Bronchial epithelial cell (primary cell): Measurements from ENCODE around the gene PML. TPM values are rescaled to one million over a fixed set of nuclear protein-coding genes. Genes with fewer than 3 reads are reported as not detected.
"Not testable (repeated sequence)": the region's sequence is repeated elsewhere in the genome, so short reads cannot be mapped to it uniquely, and the experiment has no call there.

Source experiments
- DNase-seq: peaks from one replicate; pipeline ENCODE4 v3.0.0-alpha.2; 2010; ENCODE audit warnings: low read depth
- FAIRE-seq: peaks from 2 replicates; lab custom pipeline; 2011; peaks lifted over from hg19 to GRCh38; lab: Jason Lieb, UNC
- H3K27me3 ChIP-seq: 2 replicates; pipeline ENCODE4 v1.5.1; 2011; ENCODE audit warnings: low read length; ENCODE audit not compliant: control insufficient read depth, insufficient read depth
- H3K36me3 ChIP-seq: 2 replicates; pipeline ENCODE4 v1.5.1; 2011; ENCODE audit warnings: low read length; ENCODE audit not compliant: control insufficient read depth, insufficient read depth
- H3K4me3 ChIP-seq: 2 replicates; pipeline ENCODE4 v1.5.1; 2011; ENCODE audit warnings: mild to moderate bottlenecking, low read depth, low read length, control low read depth
- CTCF ChIP-seq: IDR thresholded peaks from 2 replicates; pipeline ENCODE4 v1.5.1; 2011; ENCODE audit warnings: mild to moderate bottlenecking, moderate library complexity, low read length, control low read depth, inconsistent platforms; ENCODE audit not compliant: insufficient read depth, severe bottlenecking
- total RNA-seq: library from RNA; depleted of rRNA; stranded (reverse); fragments of >200 nt; gene quantifications from 2 replicates; pipeline ENCODE4 v1.2.1, GENCODE V29; 2014

Gene PML
- total RNA-seq, 1 donor from 2014 or later = 7.6 TPM

- TF ChIP-seq CTCF = no peak
- no peaks in the 10 kb centered on the region for H3K27me3 ChIP-seq
- FAIRE-seq (no peak), DNase-seq (no peak)
- no peaks in the 10 kb centered on the region for H3K36me3 ChIP-seq
- H3K4me3 ChIP-seq = no peak overlapping the region
Observed at GRCh38 chr15:74060251-74060650, 65.7 kb downstream of the PML start.

- no peak for TF ChIP-seq CTCF
- FAIRE-seq (no peak), DNase-seq (no peak)
Observed at GRCh38 chr15:74062236-74062635, 67.7 kb downstream of the PML start.

GRCh38 chr15:74062671-74063070 lies 68.2 kb downstream of the PML start:
- no peak for TF ChIP-seq CTCF
- DNase-seq = no peak
- no peak for FAIRE-seq

More at GRCh38 chr15:74062236-74062635, 67.7 kb downstream of the PML start:
- H3K36me3 ChIP-seq = no peaks in the 10 kb centered on the region
- H3K27me3 ChIP-seq = no peaks in the 10 kb centered on the region
- no peak overlapping the region for H3K4me3 ChIP-seq

GRCh38 chr15:74063425-74064146 lies 69.1 kb downstream of the PML start:
- DNase-seq, H3K4me3 ChIP-seq, FAIRE-seq, H3K27me3 ChIP-seq, H3K36me3 ChIP-seq: not testable (repeated sequence)

More at GRCh38 chr15:74062671-74063070, 68.2 kb downstream of the PML start:
- Histone ChIP-seq H3K36me3 (no peaks in the 10 kb centered on the region), H3K4me3 (no peak overlapping the region), H3K27me3 (no peaks in the 10 kb centered on the region)

GRCh38 chr15:74064183-74064582 lies 69.7 kb downstream of the PML start:
- H3K36me3 ChIP-seq, H3K4me3 ChIP-seq, DNase-seq, H3K27me3 ChIP-seq, FAIRE-seq: not testable (repeated sequence)

GRCh38 chr15:74064822-74065221 lies 70.3 kb downstream of the PML start:
- not testable (repeated sequence) for H3K4me3 ChIP-seq, FAIRE-seq, H3K27me3 ChIP-seq, H3K36me3 ChIP-seq, DNase-seq

GRCh38 chr15:74065684-74066411 lies 71.3 kb downstream of the PML start:
- not testable (repeated sequence) for H3K4me3 ChIP-seq, DNase-seq, H3K27me3 ChIP-seq, H3K36me3 ChIP-seq, FAIRE-seq
- peak; percentile 20 for TF ChIP-seq CTCF

GRCh38 chr15:74071645-74072044 lies 77.1 kb downstream of the PML start:
- not testable (repeated sequence) for FAIRE-seq, H3K27me3 ChIP-seq, H3K4me3 ChIP-seq, DNase-seq, H3K36me3 ChIP-seq

- FAIRE-seq, H3K27me3 ChIP-seq, H3K36me3 ChIP-seq: not testable (repeated sequence)
Observed at GRCh38 chr15:74072132-74072531, 77.6 kb downstream of the PML start.

More at GRCh38 chr15:74072132-74072531, 77.6 kb downstream of the PML start:
- H3K4me3 ChIP-seq, DNase-seq: not testable (repeated sequence)
